ENCODE data around the gene SPDYE5.

Gene SPDYE5

GRCh38 chr7:75531359-75531821 lies 39.3 kb downstream of the SPDYE5 start:
- ATAC-seq, result no peak
- Mint-ChIP-seq H3K4me3 (no peak overlapping the region), H3K27me3 (no peaks in the 10 kb centered on the region), H3K9me3 (no peaks in the 10 kb centered on the region), H3K4me1 (peaks cover 25% of the 10 kb centered on the region), H3K36me3 (no peaks in the 10 kb centered on the region), H3K27ac (no peak overlapping the region)

GRCh38 chr7:75532639-75533038 lies 40.5 kb downstream of the SPDYE5 start:
- H3K4me1 Mint-ChIP-seq, result peaks cover 13% of the 10 kb centered on the region
- no peak for ATAC-seq
- H3K4me3 Mint-ChIP-seq, result no peak overlapping the region
- H3K27me3 Mint-ChIP-seq, result no peaks in the 10 kb centered on the region
- H3K27ac Mint-ChIP-seq, result no peak overlapping the region
- no peaks in the 10 kb centered on the region for H3K36me3 Mint-ChIP-seq
- no peaks in the 10 kb centered on the region for H3K9me3 Mint-ChIP-seq

GRCh38 chr7:75533926-75534325 lies 41.8 kb downstream of the SPDYE5 start:
- Mint-ChIP-seq H3K27ac (no peak overlapping the region), H3K9me3 (no peaks in the 10 kb centered on the region), H3K4me3 (no peak overlapping the region), H3K4me1 (peaks cover 7% of the 10 kb centered on the region), H3K36me3 (no peaks in the 10 kb centered on the region), H3K27me3 (no peaks in the 10 kb centered on the region)
- ATAC-seq, result no peak

GRCh38 chr7:75534727-75535307 lies 42.7 kb downstream of the SPDYE5 start:
- Mint-ChIP-seq H3K9me3 (no peaks in the 10 kb centered on the region), H3K4me3 (peak overlapping the region; percentile 40), H3K4me1 (peaks cover 7% of the 10 kb centered on the region), H3K27me3 (no peaks in the 10 kb centered on the region), H3K36me3 (peaks cover 6% of the 10 kb centered on the region), H3K27ac (peak overlapping the region; percentile 63)
- peak; percentile 93 for ATAC-seq

- Mint-ChIP-seq H3K27ac (no peak overlapping the region), H3K36me3 (peaks cover 6% of the 10 kb centered on the region), H3K4me3 (no peak overlapping the region), H3K4me1 (peaks cover 7% of the 10 kb centered on the region), H3K27me3 (no peaks in the 10 kb centered on the region), H3K9me3 (no peaks in the 10 kb centered on the region)
- ATAC-seq, result no peak
These were observed 44.4 kb downstream of the SPDYE5 start for GRCh38 chr7:75536491-75536890.

- no peak overlapping the region for H3K27ac Mint-ChIP-seq
- no peaks in the 10 kb centered on the region for H3K27me3 Mint-ChIP-seq
- no peaks in the 10 kb centered on the region for H3K9me3 Mint-ChIP-seq
- peaks cover 7% of the 10 kb centered on the region for H3K4me1 Mint-ChIP-seq
- no peak for ATAC-seq
- no peak overlapping the region for H3K4me3 Mint-ChIP-seq
- H3K36me3 Mint-ChIP-seq, result peaks cover 6% of the 10 kb centered on the region
These were observed 44.9 kb downstream of the SPDYE5 start for GRCh38 chr7:75536940-75537538.

GRCh38 chr7:75537731-75538130 lies 45.6 kb downstream of the SPDYE5 start:
- Mint-ChIP-seq H3K9me3 (no peaks in the 10 kb centered on the region), H3K27me3 (no peaks in the 10 kb centered on the region), H3K4me1 (peaks cover 7% of the 10 kb centered on the region), H3K4me3 (no peak overlapping the region), H3K36me3 (peaks cover 6% of the 10 kb centered on the region), H3K27ac (no peak overlapping the region)
- ATAC-seq, result no peak

GRCh38 chr7:75546237-75547015 lies 54.3 kb downstream of the SPDYE5 start:
- no peak overlapping the region for H3K27ac Mint-ChIP-seq
- no peaks in the 10 kb centered on the region for H3K9me3 Mint-ChIP-seq
- no peak overlapping the region for H3K4me3 Mint-ChIP-seq
- H3K27me3 Mint-ChIP-seq, result no peaks in the 10 kb centered on the region
- peaks cover 7% of the 10 kb centered on the region for H3K4me1 Mint-ChIP-seq
- H3K36me3 Mint-ChIP-seq, result no peaks in the 10 kb centered on the region
- ATAC-seq, result no peak

All from stimulated activated memory B cell treated with anti-CD40 and anti-IgM and Interleukin-4, amounts not matched to agents 10 μg/mL and 1 μg/mL and 100 μg/mL, for 72 hours (primary cell).